NCI-H446 treated with DMSO at 0.1 percent for 48 hours (cell line): ENCODE measurements around the gene AKAP9.
"Not testable (repeated sequence)": the region's sequence is repeated elsewhere in the genome, so short reads cannot be mapped to it uniquely, and the experiment has no call there.

Experiments used
- DNase-seq: peaks from one replicate; lab custom pipeline; 2025; lab: John Stamatoyannopoulos, UW

AKAP9 gene

DNA sequence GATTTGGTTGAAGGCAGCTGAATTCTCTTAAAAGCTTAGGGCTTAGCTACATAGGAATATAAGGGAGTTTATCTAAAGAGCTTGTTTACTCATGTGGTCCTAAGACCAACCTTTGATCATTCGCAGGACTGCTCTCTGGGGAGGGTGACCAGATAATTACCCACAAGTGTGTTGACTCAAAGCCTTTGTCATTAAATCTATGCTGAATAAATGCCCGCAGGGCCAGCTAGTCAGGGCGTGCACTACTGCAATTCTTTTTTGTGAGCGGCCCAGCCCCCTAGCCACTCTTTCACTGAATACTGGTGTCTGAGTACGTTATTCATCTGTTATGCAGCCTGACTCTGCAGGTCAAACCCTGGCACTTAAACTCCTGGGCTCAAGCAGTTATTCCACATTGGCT is 69.6 kb downstream of the AKAP9 start:
- DNase-seq, result no peak

DNA sequence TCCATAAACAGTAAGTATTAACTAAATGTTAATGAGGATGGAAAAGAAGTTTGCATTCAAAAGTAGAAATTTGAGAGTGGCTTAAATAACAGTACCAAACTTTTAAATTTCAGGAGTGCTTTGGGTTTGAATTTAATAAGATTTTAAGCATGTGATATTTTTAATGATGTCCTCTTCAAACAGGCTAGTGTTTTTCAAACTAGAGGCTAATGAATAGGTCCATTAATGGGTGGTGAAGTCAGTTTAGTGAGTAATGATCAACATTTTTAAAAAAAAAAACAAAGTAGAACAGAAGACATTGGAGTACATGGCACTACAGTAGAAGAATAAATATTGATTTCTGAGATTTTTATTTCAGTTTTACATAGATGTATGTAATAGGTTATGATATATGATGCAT is 72.9 kb downstream of the AKAP9 start:
- no peak for DNase-seq

- no peak for DNase-seq
These were observed 80.0 kb downstream of the AKAP9 start for GRCh38 chr7:92020636-92021035.

DNA sequence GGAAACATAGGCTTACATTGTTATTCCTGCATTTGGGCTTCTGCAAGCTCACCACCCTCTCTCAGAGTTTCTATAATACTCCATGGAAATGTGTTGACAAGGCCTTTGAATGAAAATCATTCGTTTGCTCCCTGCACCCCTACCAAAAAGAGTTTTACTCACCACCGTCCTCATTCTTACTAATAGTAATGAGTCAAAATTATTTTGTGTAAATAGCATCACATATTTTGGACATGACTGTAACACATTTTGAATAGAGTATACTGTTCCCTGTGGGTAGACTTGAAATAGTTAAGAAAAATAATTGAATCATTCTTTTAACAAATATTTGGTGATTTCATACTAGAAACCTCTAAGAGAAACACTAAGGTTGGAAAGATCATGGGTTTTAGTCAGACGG is 84.6 kb downstream of the AKAP9 start:
- DNase-seq, result no peak

- not testable (repeated sequence) for DNase-seq
These were observed 86.0 kb downstream of the AKAP9 start for GRCh38 chr7:92026635-92027034.

DNA sequence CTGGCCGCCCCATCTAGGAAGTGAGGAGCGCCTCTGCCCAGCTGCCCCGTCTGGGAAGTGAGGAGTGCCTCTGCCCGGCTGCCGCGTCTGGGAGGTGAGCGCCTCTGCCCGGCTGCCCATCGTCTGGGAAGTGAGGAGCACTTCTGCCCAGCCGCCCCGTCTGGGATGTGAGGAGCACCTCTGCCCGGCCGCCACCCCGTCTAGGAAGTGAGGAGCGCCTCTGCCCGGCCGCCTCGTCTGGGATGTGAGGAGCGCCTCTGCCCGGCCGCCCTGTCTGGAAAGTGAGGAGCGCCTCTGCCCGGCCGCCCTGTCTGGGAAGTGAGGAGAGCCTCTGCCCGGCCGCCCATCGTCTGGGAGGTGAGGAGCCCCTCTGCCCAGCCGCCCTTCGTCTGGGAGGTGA is 86.5 kb downstream of the AKAP9 start:
- DNase-seq, result not testable (repeated sequence)

DNA sequence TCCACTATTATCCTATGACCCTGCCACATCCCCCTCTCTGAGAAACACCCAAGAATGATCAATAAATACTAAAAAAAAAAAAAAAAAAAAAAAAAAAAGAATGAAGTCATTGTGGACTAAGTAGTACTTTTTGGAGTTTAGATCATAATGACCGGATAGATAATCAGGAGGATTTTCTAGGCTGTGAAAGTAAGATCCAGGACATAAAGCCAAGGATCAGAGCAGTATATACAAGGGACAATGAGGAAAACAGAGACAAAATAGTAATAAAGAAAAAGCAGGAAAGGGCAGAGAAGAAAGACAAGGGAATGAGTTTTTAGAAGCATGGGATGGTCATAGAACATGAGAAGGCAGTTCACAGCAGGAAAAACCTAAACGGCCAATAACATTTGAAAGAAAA is 87.6 kb downstream of the AKAP9 start:
- no peak for DNase-seq

GRCh38 chr7:92028686-92029085 is 88.0 kb downstream of the AKAP9 start:
- DNase-seq, result no peak

DNA sequence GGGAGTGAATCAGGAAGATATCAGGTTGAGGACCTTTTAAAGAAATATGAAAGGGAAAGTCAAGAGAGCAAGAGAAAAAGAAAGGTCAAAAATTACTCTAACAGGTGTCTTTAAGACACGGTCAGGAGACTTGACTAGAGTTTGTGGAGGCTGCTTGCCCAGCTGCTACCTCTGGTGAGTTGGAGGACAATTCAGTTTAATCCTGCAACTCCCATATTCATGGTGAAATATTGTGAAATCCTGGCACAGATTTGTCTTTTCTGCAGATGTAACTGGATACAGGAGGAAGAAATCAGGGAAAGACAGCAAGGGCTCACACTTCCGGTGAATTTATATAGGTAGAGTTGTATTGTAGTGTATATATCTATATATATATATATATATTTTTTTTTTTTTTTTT is 93.5 kb downstream of the AKAP9 start:
- no peak for DNase-seq

DNA sequence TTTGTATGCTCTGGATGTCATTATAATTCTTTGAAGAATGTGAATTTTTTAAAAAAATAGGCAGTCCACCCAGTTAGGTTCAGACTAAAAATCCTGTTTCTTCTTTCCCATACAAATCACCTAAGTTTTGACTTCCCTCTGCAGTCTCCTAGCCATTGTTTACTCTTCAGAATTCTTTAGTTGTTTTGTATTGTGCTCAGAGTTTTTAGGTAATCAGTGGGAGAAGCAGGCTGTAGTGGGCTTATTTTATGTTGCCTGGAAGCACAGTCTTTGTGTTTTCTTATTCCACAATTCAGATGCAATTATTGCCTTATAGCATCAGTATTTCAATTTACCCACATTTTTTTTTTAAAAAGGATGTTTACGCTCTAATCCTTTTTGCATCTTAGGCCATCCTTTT is 94.9 kb downstream of the AKAP9 start:
- DNase-seq, result no peak

GRCh38 chr7:92039900-92040299 is 99.2 kb downstream of the AKAP9 start:
- no peak for DNase-seq

DNA sequence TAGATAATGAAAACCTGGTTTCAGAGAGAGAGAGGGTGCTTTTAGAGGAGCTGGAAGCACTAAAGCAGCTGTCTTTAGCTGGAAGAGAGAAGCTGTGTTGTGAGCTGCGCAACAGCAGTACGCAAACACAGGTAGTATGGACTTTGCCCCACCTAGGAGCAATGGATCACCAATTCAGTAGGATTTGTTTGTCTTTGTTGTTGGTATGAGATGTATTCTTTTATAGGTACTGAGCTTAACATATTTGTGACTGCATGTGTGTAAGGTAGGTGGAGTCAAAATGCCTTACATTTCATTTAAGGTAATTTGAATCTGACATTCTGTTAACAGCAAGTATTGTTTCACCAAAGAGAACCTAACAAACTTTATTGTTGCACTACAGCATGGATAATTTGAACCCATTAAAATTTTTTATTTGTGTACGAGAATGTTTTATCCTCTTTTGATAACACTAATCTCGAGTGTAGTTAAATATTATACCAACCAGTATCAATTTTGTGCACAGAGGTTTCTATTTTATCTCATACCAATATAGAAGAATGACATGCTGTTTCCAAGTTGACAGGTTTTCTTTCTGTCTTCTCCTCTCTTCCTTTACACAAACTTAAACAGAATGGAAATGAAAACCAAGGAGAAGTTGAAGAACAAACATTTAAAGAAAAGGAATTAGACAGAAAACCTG is 101.5 kb downstream of the AKAP9 start:
- DNase-seq, result no peak

DNA sequence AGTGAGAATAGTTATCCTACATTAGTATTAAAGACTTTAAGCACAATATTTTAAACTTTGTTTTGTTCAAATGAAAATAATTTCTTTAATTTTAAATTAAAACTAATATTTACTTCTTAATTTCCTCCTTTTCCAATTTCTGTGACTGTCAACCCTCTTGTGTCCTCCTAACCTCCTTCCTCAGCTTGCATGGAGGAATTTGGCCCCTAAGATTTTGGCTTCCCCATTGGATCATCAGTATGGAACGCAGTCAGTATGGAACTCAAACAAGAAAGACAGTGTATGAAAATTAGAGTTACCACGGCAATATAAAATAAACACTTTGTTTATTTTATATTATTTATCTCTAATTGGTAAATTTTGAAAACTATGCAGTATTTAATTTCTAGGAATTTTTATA is 102.4 kb downstream of the AKAP9 start:
- no peak for DNase-seq

- no peak for DNase-seq
These were observed 103.0 kb downstream of the AKAP9 start for GRCh38 chr7:92043637-92044036.

GRCh38 chr7:92044148-92044547 is 103.5 kb downstream of the AKAP9 start:
- no peak for DNase-seq

DNA sequence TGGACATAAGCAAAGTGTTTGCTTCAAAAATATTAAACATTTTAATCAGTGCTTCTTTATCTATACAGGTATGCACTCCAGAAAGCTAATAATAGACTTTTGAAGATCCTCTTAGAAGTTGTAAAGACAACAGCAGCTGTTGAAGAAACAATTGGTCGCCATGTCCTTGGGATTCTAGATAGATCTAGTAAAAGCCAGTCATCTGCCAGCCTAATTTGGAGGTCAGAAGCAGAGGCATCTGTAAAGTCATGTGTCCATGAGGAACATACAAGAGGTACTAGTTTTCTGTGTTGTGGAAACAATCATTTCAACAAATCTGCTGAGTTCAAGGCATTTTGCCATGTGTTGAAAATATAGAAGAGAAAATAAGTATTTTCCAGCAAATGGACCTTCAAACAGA is 104.3 kb downstream of the AKAP9 start:
- no peak for DNase-seq

- no peak for DNase-seq
These were observed 111.0 kb downstream of the AKAP9 start for GRCh38 chr7:92051655-92052054.

GRCh38 chr7:92052159-92052558 is 111.5 kb downstream of the AKAP9 start:
- DNase-seq, result no peak

- no peak for DNase-seq
These were observed 112.0 kb downstream of the AKAP9 start for GRCh38 chr7:92052684-92053083.

DNA sequence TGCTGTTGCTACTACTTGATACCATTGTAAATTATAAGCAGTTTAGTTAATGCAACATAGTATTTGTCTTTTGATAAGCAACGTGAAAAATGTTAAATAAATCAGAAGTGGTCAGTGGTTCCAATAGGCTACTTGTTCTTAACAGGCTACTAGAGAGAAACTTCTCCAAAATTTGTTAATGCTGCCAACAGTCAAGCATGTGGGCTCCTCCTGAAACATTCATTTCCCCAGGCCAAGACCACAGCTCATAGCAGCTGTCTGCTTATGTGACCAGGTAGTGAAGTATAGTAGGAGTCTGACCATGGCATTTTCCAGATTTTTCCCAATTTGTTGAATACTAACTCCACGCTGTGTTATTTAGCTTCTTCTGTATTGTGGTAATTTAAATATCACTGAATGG is 112.7 kb downstream of the AKAP9 start:
- DNase-seq, result no peak

- no peak for DNase-seq
These were observed 115.6 kb downstream of the AKAP9 start for GRCh38 chr7:92056286-92056685.

DNA sequence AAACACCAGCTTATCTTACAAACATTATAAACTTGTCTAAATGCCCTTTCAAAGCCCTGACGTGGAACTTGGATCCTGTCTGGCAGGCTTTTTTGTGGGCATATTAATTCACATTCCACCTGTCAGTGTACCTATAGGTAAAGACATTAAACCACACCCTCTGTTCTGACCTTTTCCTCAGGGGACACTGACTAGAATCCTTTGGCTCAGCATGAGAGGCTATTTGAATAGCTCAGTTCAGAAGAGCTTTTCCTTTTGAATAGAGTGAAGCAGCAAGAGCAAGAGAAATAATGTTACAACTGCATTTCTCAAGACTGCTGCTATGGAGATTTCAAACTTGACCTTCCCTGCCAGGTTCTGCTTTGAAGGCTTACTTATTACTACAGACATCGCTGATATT is 116.7 kb downstream of the AKAP9 start:
- no peak for DNase-seq

DNA sequence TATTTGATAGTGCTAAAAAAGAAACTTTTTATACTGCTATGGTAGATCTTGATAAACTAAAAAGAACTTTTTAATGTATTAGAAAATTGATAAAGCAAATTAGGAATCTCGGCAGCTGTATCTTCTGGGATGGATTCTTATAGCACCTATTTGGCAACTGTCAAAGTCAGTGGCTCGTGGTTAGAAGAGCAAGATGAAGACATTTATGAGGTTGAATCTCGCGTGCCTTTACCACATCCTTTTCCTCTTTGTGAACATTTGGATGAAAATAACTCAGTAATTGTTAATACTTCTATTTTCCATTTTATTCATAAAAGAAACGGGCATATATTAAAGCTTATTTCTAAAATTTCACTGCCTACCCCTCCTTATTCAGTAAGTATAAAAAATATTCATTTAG is 117.4 kb downstream of the AKAP9 start:
- DNase-seq, result no peak

DNA sequence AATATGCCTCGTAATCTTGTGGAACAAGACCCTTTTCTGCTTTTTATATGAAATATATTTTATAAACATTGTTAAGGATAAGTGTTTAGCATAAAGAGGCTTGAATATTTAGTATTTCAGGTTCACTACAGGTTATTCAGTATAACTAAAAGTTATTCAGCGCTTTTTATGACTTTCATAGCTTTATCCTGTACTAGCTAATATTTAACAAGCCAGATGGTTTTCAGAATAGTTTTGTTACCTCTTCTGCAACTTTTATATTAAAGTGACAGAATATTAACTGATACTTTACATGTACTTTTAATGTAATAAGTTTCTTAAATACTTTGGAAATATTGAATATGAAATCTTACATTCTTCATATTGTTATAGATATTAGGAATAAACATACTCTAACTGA is 118.2 kb downstream of the AKAP9 start:
- DNase-seq, result no peak

DNA sequence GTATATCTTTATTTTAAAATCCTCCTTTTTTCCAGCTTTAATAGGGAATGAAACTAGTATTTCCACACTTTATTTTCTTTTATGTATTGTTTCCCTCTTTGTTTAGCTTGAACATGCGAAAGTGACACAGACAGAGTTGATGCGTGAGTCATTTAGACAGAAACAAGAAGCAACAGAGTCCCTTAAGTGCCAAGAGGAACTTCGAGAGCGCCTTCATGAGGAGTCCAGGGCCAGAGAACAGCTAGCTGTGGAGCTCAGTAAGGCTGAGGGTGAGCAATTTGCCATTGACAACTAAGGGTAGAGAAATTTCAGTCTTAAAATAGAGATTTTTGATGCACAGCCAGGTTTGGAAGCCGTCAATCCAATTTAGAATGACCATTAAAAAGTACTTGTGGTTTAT is 120.5 kb downstream of the AKAP9 start:
- DNase-seq, result no peak
